Glutamatergic neuron (in vitro differentiated cells): ENCODE data around the gene KAT6B. TPM values are rescaled to one million over a fixed set of nuclear protein-coding genes. Genes with fewer than 3 reads are reported as not detected.

Experiments
- DNase-seq: peaks from one replicate; pipeline ENCODE4 v3.0.0; 2022
- H3K27ac Mint-ChIP-seq: one replicate; pipeline ENCODE4 v1.8.0; 2020; ENCODE audit warnings: mild to moderate bottlenecking, mixed read lengths, inconsistent platforms; ENCODE audit not compliant: unreplicated experiment
- H3K27me3 Mint-ChIP-seq: one replicate; pipeline ENCODE4 v1.8.0; 2020; ENCODE audit warnings: mild to moderate bottlenecking, moderate library complexity, mixed read lengths, inconsistent platforms; ENCODE audit not compliant: unreplicated experiment
- H3K36me3 Mint-ChIP-seq: one replicate; pipeline ENCODE4 v1.8.0; 2020; ENCODE audit warnings: mild to moderate bottlenecking, mixed read lengths, inconsistent platforms; ENCODE audit not compliant: unreplicated experiment
- H3K4me1 Mint-ChIP-seq: one replicate; pipeline ENCODE4 v1.8.0; 2020; ENCODE audit warnings: mild to moderate bottlenecking, low read depth, mixed read lengths, inconsistent platforms; ENCODE audit not compliant: unreplicated experiment
- H3K4me3 Mint-ChIP-seq: one replicate; pipeline ENCODE4 v1.8.0; 2020; ENCODE audit warnings: mild to moderate bottlenecking, mixed read lengths, inconsistent platforms; ENCODE audit not compliant: unreplicated experiment
- H3K9me3 Mint-ChIP-seq: one replicate; pipeline ENCODE4 v1.8.0; 2020; ENCODE audit warnings: mild to moderate bottlenecking, moderate library complexity, mixed read lengths, inconsistent platforms; ENCODE audit not compliant: unreplicated experiment
- total RNA-seq: library from RNA; stranded (reverse); fragmentation: NEBNext Ultra II Directional; extraction: Animal tissue kit (Norgen Biotek cat#: 25700); gene quantifications from one replicate; pipeline ENCODE4 v1.2.1, GENCODE V29; 2021; ENCODE audit not compliant: unreplicated experiment
- TF ChIP-seq, protein P1 (sequence below): fragments of 200-600 bp; sonication (generic); IDR thresholded peaks from one replicate; pipeline ENCODE4 v1.5.0; 2021; ENCODE audit not compliant: partially characterized antibody, unreplicated experiment

Gene KAT6B
- total RNA-seq, 1 donor from 2014 or later, result 75.3 TPM

DNA sequence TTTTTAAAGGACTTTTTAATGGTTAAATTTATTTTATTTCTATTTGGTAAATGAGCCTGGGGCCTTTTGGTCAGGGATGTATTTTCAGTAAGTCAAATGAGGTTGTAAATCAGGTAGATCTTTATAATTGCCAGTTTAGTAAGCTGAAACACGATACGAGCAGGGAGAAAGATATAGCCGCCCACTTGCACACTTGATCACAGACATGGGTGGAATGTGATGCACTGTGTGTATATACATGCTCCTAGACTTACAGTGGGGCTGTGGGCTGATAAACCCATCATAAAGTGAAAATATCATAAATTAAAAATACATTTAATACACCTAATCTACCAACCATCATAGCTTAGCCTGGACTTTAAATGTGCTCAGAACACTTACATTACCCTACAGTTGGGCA lies 165.7 kb downstream of the KAT6B start:
- no peaks in the 10 kb centered on the region for H3K27me3 Mint-ChIP-seq
- peaks cover 2% of the 10 kb centered on the region for H3K9me3 Mint-ChIP-seq
- H3K27ac Mint-ChIP-seq, result no peak overlapping the region
- peaks cover 2% of the 10 kb centered on the region for H3K4me1 Mint-ChIP-seq
- DNase-seq, result no peak
- TF ChIP-seq, protein P1, sequence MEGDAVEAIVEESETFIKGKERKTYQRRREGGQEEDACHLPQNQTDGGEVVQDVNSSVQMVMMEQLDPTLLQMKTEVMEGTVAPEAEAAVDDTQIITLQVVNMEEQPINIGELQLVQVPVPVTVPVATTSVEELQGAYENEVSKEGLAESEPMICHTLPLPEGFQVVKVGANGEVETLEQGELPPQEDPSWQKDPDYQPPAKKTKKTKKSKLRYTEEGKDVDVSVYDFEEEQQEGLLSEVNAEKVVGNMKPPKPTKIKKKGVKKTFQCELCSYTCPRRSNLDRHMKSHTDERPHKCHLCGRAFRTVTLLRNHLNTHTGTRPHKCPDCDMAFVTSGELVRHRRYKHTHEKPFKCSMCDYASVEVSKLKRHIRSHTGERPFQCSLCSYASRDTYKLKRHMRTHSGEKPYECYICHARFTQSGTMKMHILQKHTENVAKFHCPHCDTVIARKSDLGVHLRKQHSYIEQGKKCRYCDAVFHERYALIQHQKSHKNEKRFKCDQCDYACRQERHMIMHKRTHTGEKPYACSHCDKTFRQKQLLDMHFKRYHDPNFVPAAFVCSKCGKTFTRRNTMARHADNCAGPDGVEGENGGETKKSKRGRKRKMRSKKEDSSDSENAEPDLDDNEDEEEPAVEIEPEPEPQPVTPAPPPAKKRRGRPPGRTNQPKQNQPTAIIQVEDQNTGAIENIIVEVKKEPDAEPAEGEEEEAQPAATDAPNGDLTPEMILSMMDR, result no peak
- peaks cover 4% of the 10 kb centered on the region for H3K36me3 Mint-ChIP-seq
- no peak overlapping the region for H3K4me3 Mint-ChIP-seq

DNA sequence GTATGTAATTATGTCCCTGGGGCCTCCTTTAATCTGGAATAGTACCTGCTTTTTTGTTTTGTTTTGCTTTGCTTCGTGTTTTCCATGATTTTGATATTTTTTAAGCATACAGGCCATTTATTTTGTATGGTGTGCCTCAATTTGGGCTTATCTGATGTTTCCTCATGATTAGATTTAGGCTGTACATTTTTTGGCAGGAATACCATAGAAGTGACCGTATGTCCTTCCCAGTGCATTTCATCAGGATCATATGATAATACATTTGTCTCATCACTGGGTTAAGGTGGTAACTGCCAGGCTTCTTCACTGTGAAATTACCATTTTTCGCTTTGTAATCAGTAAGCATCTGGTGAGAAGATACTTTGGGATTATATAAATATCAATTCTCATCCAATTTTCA lies 167.2 kb downstream of the KAT6B start:
- H3K27me3 Mint-ChIP-seq, result no peaks in the 10 kb centered on the region
- H3K9me3 Mint-ChIP-seq, result peaks cover 5% of the 10 kb centered on the region
- H3K36me3 Mint-ChIP-seq, result peaks cover 4% of the 10 kb centered on the region
- H3K27ac Mint-ChIP-seq, result no peak overlapping the region
- TF ChIP-seq, protein P1, result no peak
- peaks cover 2% of the 10 kb centered on the region for H3K4me1 Mint-ChIP-seq
- no peak overlapping the region for H3K4me3 Mint-ChIP-seq
- DNase-seq, result no peak

DNA sequence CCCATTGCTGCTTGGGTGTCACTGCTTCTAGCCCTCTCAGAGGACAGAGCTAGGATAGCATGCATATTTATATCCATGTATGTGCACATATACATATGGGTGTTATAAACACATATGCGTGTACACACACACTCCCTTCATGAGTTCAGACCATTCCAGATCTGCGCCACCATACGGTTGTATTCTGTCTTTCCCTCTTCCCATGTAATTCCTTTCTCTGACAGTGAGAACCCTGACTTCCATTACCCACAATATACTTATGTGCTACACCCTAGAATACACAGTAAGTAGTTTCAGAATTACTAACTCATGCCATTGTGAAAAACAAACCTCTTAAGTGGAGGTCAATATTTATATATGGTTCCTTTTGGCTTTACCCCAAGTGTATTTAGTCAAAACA lies 168.5 kb downstream of the KAT6B start:
- Mint-ChIP-seq H3K36me3 (peaks cover 4% of the 10 kb centered on the region), H3K9me3 (peaks cover 5% of the 10 kb centered on the region), H3K27me3 (no peaks in the 10 kb centered on the region), H3K4me3 (no peak overlapping the region), H3K4me1 (peaks cover 8% of the 10 kb centered on the region), H3K27ac (peak overlapping the region; percentile 48)
- TF ChIP-seq, protein P1, result no peak
- no peak for DNase-seq

DNA sequence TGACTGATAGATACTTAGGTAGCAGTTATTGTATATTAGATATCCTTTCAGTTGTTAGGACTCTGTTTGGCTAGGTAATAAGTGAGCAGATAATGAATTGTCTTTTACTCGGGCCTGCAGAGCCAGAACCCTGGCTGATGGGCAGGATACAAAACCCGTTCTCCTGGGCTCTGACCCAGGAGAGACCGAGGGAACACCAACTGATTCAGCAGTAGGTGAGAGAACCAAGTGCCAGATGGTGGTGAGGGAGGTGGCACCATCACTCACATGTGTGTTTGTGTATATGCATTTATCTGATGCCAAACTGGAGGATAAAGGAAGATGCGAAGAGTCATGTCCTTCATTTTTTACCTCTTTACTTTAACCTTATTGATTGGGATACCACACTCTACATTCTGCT lies 169.4 kb downstream of the KAT6B start:
- H3K27ac Mint-ChIP-seq, result no peak overlapping the region
- H3K4me3 Mint-ChIP-seq, result no peak overlapping the region
- TF ChIP-seq, protein P1, result no peak
- H3K27me3 Mint-ChIP-seq, result no peaks in the 10 kb centered on the region
- DNase-seq, result no peak
- H3K36me3 Mint-ChIP-seq, result peaks cover 4% of the 10 kb centered on the region
- peaks cover 5% of the 10 kb centered on the region for H3K9me3 Mint-ChIP-seq
- H3K4me1 Mint-ChIP-seq, result peaks cover 12% of the 10 kb centered on the region

DNA sequence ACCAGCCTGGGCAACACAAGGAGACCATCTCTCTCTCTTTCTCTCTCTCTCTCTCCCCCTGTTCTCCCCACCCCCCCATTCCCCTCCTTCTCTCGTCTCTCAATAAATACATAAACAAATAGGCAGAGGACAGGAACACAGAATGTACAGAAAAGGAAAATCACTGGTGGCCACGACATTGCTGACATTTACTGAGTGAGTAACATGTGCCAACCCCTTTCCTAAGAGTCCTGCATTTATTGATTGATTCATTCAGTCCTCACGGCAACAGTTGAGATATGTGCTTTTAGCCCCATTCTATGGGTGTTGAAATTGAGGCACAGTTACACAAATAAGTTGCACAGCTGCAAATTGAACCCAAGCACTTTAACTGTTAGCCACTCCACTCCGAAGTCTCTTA lies 170.8 kb downstream of the KAT6B start:
- no peak for DNase-seq
- H3K4me3 Mint-ChIP-seq, result no peak overlapping the region
- H3K36me3 Mint-ChIP-seq, result peaks cover 4% of the 10 kb centered on the region
- TF ChIP-seq, protein P1, result no peak
- peaks cover 5% of the 10 kb centered on the region for H3K9me3 Mint-ChIP-seq
- no peaks in the 10 kb centered on the region for H3K27me3 Mint-ChIP-seq
- H3K27ac Mint-ChIP-seq, result no peak overlapping the region
- peaks cover 12% of the 10 kb centered on the region for H3K4me1 Mint-ChIP-seq
